Loucy (cell line): Measurements from ENCODE around the gene MTREX.

Experiments used
- H2AFZ ChIP-seq: fragments of 200-600 bp; sonication (generic); 2 replicates; pipeline ENCODE4 v1.6.0; 2016; ENCODE audit warnings: antibody characterized with exemption, mild to moderate bottlenecking, low read length, moderate library complexity
- H3F3A ChIP-seq: fragments of 200-600 bp; 2 replicates; pipeline ENCODE4 v1.6.0; 2016; ENCODE audit warnings: antibody characterized with exemption, low read depth, mild to moderate bottlenecking
- H3K27me3 ChIP-seq: fragments of 200-600 bp; sonication (generic); 2 replicates; pipeline ENCODE4 v1.6.1; 2014; ENCODE audit warnings: low read length, mild to moderate bottlenecking; ENCODE audit not compliant: insufficient read depth, poor library complexity, severe bottlenecking
- H3K36me3 ChIP-seq: fragments of 200-600 bp; sonication (generic); 2 replicates; pipeline ENCODE4 v1.6.1; 2016; ENCODE audit warnings: low read length; ENCODE audit not compliant: insufficient read depth
- H3K4me1 ChIP-seq: fragments of 200-600 bp; sonication (generic); 2 replicates; pipeline ENCODE4 v1.5.1; 2014; ENCODE audit warnings: low read length, mild to moderate bottlenecking; ENCODE audit not compliant: insufficient read depth, poor library complexity, severe bottlenecking
- H3K4me2 ChIP-seq: fragments of 200-600 bp; sonication (generic); 2 replicates; pipeline ENCODE4 v1.6.0; 2014; ENCODE audit warnings: antibody characterized with exemption, low read length, low read depth, mild to moderate bottlenecking; ENCODE audit not compliant: poor library complexity, severe bottlenecking
- H3K4me3 ChIP-seq: fragments of 200-600 bp; sonication (generic); 2 replicates; pipeline ENCODE4 v1.5.1; 2014; ENCODE audit warnings: low read length, mild to moderate bottlenecking, mixed read lengths; ENCODE audit not compliant: poor library complexity, severe bottlenecking
- H3K79me2 ChIP-seq: fragments of 200-600 bp; sonication (generic); 2 replicates; pipeline ENCODE4 v1.6.1; 2014; ENCODE audit warnings: low read length; ENCODE audit not compliant: insufficient read depth
- H3K9ac ChIP-seq: fragments of 200-600 bp; sonication (generic); 2 replicates; pipeline ENCODE4 v1.6.0; 2014; ENCODE audit warnings: mild to moderate bottlenecking, low read depth, low read length, moderate library complexity; ENCODE audit not compliant: poor library complexity, severe bottlenecking
- H3K9me2 ChIP-seq: fragments of 200-600 bp; sonication (generic); replicated peaks from 2 replicates; pipeline ENCODE4 v1.6.1; 2016; ENCODE audit warnings: low read depth, low read length, mixed read lengths
- H3K9me3 ChIP-seq: fragments of 200-600 bp; sonication (generic); 2 replicates; pipeline ENCODE4 v1.6.1; 2014; ENCODE audit warnings: mild to moderate bottlenecking, antibody characterized with exemption, low read length, low read depth; ENCODE audit not compliant: insufficient read depth
- H4K20me1 ChIP-seq: fragments of 200-600 bp; sonication (generic); 2 replicates; pipeline ENCODE4 v1.6.0; 2014; ENCODE audit warnings: antibody characterized with exemption, low read length, mild to moderate bottlenecking; ENCODE audit not compliant: insufficient read depth, poor library complexity, severe bottlenecking
- EZH2phosphoT487 ChIP-seq: fragments of 200-600 bp; IDR thresholded peaks from 2 replicates; pipeline ENCODE4 v1.6.1; 2018; ENCODE audit warnings: antibody characterized with exemption, mild to moderate bottlenecking, moderate library complexity, borderline replicate concordance
- TF ChIP-seq, protein P1 (sequence below): fragments of 200-600 bp; sonication (generic); conservative IDR thresholded peaks from 2 replicates; pipeline ENCODE4 v1.5.1; 2014; ENCODE audit warnings: mild to moderate bottlenecking, antibody characterized with exemption, low read length

MTREX gene

DNA sequence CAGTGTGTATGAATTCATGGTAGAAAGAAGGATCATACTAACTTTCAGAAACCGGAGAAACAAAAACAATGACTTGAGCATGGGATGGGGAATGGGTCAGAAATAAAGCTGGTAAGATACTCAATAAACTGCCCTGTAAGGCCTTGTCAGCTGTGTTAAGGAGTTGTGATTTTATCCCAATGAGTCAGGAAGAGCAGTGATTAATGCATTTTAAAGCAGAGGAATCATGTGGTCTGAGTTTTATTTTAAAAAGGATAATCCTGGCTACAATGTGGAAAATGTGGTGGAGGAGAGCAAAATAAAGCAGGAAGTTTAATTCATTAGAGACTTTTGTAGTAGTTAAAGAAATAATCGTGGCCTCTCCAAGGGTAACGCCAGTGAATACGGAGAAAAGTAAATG, 29.0 kb upstream of the MTREX start:
- H3K9me3 ChIP-seq, result no peaks in the 10 kb centered on the region
- no peak overlapping the region for H2AFZ ChIP-seq
- H3K4me2 ChIP-seq, result no peak overlapping the region
- H3K27me3 ChIP-seq, result no peaks in the 10 kb centered on the region
- H3K9me2 ChIP-seq, result no peaks in the 10 kb centered on the region
- TF ChIP-seq, protein P1, sequence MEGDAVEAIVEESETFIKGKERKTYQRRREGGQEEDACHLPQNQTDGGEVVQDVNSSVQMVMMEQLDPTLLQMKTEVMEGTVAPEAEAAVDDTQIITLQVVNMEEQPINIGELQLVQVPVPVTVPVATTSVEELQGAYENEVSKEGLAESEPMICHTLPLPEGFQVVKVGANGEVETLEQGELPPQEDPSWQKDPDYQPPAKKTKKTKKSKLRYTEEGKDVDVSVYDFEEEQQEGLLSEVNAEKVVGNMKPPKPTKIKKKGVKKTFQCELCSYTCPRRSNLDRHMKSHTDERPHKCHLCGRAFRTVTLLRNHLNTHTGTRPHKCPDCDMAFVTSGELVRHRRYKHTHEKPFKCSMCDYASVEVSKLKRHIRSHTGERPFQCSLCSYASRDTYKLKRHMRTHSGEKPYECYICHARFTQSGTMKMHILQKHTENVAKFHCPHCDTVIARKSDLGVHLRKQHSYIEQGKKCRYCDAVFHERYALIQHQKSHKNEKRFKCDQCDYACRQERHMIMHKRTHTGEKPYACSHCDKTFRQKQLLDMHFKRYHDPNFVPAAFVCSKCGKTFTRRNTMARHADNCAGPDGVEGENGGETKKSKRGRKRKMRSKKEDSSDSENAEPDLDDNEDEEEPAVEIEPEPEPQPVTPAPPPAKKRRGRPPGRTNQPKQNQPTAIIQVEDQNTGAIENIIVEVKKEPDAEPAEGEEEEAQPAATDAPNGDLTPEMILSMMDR, result no peak
- no peak for TF ChIP-seq EZH2phosphoT487
- H3K36me3 ChIP-seq, result peaks cover 42% of the 10 kb centered on the region; the same call in 1 of the 2 replicates
- no peaks in the 10 kb centered on the region for H3K79me2 ChIP-seq
- no peaks in the 10 kb centered on the region for H3K4me1 ChIP-seq
- no peak overlapping the region for H3K4me3 ChIP-seq
- no peaks in the 10 kb centered on the region for H3F3A ChIP-seq
- H3K9ac ChIP-seq, result no peak overlapping the region
- H4K20me1 ChIP-seq, result no peaks in the 10 kb centered on the region

DNA sequence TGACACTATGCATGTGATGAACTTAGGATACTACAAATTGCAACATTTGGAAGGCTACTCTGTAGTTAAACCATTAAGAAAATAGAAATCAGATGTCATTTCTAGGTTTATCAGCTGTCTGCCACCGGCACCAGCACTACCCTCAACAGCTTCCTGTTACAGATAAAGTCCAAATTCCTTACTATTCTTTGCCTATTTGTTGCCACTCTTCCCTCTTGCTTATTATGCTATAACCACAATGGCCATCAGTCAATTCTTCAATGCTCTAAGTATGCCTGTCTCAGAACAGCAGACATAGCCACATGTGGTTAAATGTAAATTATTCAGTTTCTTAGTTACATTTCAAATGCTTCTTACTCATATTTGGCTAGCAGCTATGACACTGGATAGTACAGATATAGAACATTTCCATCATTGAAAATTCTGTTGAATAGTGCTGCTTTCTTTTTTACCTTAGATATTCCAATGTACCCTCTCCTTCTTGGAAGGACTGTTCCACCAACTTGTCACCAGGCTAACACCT, 21.3 kb upstream of the MTREX start:
- H2AFZ ChIP-seq, result no peak overlapping the region

DNA sequence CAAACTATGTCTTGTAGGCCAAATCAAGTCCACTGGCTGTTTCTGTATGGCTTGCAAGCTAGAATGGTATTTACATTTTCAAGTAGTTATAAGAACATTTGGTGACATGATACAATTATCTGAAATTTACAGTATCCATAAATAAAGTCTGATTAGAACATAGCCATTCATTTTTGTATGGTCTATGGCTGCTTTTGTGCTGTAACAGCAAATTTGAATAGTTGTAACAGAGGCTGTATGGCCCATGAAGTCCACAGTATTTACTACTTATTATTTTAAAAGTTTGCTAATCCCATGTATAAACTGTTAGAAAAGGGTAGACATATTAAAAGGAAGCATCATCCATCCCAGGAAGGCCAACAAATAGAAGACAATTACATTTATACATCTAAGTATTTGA, 18.0 kb upstream of the MTREX start:
- Histone ChIP-seq H3K4me2 (no peak overlapping the region), H3K27me3 (no peaks in the 10 kb centered on the region), H3K9ac (no peak overlapping the region), H3K9me3 (no peaks in the 10 kb centered on the region), H3K9me2 (no peaks in the 10 kb centered on the region), H3K4me3 (no peak overlapping the region), H3F3A (no peaks in the 10 kb centered on the region), H3K36me3 (peaks cover 73% of the 10 kb centered on the region; the same call in 1 of the 2 replicates), H3K79me2 (no peaks in the 10 kb centered on the region), H4K20me1 (no peaks in the 10 kb centered on the region), H2AFZ (no peak overlapping the region), H3K4me1 (peaks cover 4% of the 10 kb centered on the region)
- TF ChIP-seq, protein P1, result no peak
- TF ChIP-seq EZH2phosphoT487, result no peak

More for the DNA sequence above, 21.3 kb upstream of the MTREX start:
- no peak overlapping the region for H3K9ac ChIP-seq
- H3K4me2 ChIP-seq, result no peak overlapping the region
- no peaks in the 10 kb centered on the region for H4K20me1 ChIP-seq
- peaks cover 4% of the 10 kb centered on the region for H3K4me1 ChIP-seq
- no peaks in the 10 kb centered on the region for H3K9me3 ChIP-seq
- no peaks in the 10 kb centered on the region for H3K79me2 ChIP-seq
- no peaks in the 10 kb centered on the region for H3F3A ChIP-seq
- TF ChIP-seq EZH2phosphoT487, result no peak
- TF ChIP-seq, protein P1, result no peak
- no peaks in the 10 kb centered on the region for H3K9me2 ChIP-seq
- H3K27me3 ChIP-seq, result no peaks in the 10 kb centered on the region
- H3K36me3 ChIP-seq, result peaks cover 62% of the 10 kb centered on the region; the same call in 1 of the 2 replicates
- no peak overlapping the region for H3K4me3 ChIP-seq
